Measurements from ENCODE around the gene ZBTB43.

The ZBTB43 gene

DNA sequence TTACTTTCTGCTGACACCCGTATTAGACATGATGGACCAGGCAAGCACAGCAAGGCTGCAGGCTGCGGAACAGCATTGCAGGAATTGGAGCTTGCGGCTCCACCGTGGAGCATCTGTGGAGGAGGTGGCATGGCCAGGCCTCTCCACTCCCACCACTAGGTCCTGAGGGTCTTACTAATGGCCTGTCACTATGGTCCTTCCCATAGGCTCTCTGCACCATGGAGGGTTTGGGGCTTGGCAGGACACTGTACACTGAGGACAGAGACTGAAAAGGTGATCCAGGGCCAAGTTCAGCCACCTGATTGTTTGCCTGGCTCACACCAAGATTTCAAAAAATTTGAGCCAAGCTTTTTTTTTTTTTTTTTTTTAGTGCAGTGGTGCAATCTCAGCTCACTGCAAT lies 14.3 kb upstream of the ZBTB43 start:
- DNase-seq, result no peak
- Histone ChIP-seq H3K27ac (ENCODE audit: low read length, poor library complexity, severe bottlenecking) (no peak overlapping the region), H2BK120ac (ENCODE audit: low read depth, low read length) (no peak overlapping the region), H2BK15ac (ENCODE audit: low read depth, poor library complexity, severe bottlenecking) (no peak overlapping the region), H3K36me3 (ENCODE audit: control insufficient read depth in 1 of 2, insufficient read depth in 2 of 2, low read depth in 1 of 2, low read length in 2 of 2) (peaks cover 0 to 3% of the 10 kb centered on the region in 2 experiments), H3K9ac (ENCODE audit: low read length) (no peak overlapping the region), H2BK5ac (ENCODE audit: low read depth, low read length, poor library complexity, severe bottlenecking) (no peak overlapping the region), H2AFZ (ENCODE audit: low read depth, low read length) (no peak overlapping the region), H3K23ac (ENCODE audit: low read length in 2 of 2) (no peak overlapping the region), H2AK5ac (ENCODE audit: low read length, severe bottlenecking) (no peak overlapping the region), H3K9me3 (ENCODE audit: control insufficient read depth, low read length) (no peaks in the 10 kb centered on the region), H3K4ac (ENCODE audit: low read depth in 1 of 2, low read length in 2 of 2) (no peak overlapping the region), H3K4me3 (ENCODE audit: insufficient read depth in 1 of 2, low read depth in 1 of 2, low read length in 2 of 2) (no peak overlapping the region), H4K91ac (ENCODE audit: low read length) (peak overlapping the region; percentile 9), H4K8ac (ENCODE audit: low read length) (peak overlapping the region; percentile 3), H3K14ac (ENCODE audit: low read length in 2 of 2) (no peak overlapping the region), H3K27me3 (ENCODE audit: control insufficient read depth in 1 of 2, insufficient read depth in 1 of 2, low read length in 2 of 2) (peaks cover 7 to 11% of the 10 kb centered on the region in 2 experiments), H3K79me1 (replicated peaks; ENCODE audit: low read length, poor library complexity, severe bottlenecking) (no peaks in the 10 kb centered on the region), H3K18ac (ENCODE audit: low read depth in 1 of 2, low read length in 2 of 2) (peak overlapping the region in 1 of 2 experiments; percentile 10), H3K4me2 (ENCODE audit: low read length, poor library complexity, severe bottlenecking) (no peak overlapping the region), H2BK12ac (ENCODE audit: low read length in 2 of 2) (peak overlapping the region in 1 of 2 experiments; percentile 7), H3K4me1 (ENCODE audit: control insufficient read depth, insufficient read depth, low read depth, low read length) (peaks cover 16% of the 10 kb centered on the region)
- 99% methylated on average over 4 of the region's 4 CpGs for WGBS

DNA sequence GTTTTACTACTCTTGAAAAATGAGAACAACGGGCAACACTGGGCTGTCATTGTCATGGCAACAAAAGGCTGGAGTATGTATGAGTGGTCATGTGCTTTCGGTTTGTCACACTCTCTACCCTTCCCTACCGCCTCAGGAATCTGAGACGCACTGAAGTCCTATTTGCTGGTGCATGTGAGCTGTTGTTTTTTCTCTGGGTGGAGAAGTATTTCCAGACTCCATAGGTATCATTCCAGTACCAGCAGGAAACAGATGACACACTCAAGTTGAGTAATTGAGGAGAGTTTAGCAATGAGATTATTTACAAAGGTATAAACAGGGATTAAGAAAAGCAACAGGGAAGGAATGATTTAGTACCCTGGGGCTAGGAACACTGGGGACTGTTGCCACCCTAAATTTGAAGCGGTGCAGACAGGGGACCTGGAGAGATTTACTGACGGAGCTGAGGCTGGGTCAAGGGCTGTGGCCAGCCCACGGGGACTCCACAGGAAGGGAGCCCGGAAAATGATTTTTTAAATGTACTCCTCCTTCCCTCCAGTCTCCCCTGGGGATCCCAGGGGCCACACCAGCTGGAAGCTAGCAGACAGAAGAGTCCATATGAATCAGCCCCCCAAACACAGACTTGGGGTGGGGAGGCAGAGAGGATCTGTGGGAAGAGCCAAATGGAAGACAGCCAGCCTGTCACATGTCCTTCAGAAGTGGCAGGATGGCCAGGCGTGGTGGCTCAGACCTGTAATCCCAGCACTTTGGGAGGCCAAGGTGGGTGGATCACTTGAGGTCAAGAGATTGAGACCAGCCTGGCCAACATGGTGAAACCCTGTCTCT lies 13.2 kb upstream of the ZBTB43 start:
- no peaks in the 10 kb centered on the region for H3K79me1 ChIP-seq (replicated peaks; ENCODE audit: low read length, poor library complexity, severe bottlenecking)
- H3K27ac ChIP-seq (ENCODE audit: low read length, poor library complexity, severe bottlenecking), result peak overlapping the region; percentile 55
- no peak overlapping the region for H3K4me3 ChIP-seq (ENCODE audit: insufficient read depth in 1 of 2, low read depth in 1 of 2, low read length in 2 of 2)
- no peak overlapping the region for H2AFZ ChIP-seq (ENCODE audit: low read depth, low read length)
- peak overlapping the region; percentile 10 for H3K4me2 ChIP-seq (ENCODE audit: low read length, poor library complexity, severe bottlenecking)
- H3K4me1 ChIP-seq (ENCODE audit: control insufficient read depth, insufficient read depth, low read depth, low read length), result peaks cover 16% of the 10 kb centered on the region
- peak overlapping the region; percentile 80 for H3K9ac ChIP-seq (ENCODE audit: low read length)
- no peak overlapping the region for H4K8ac ChIP-seq (ENCODE audit: low read length)
- H2AK5ac ChIP-seq (ENCODE audit: low read length, severe bottlenecking), result peak overlapping the region; percentile 0
- H3K27me3 ChIP-seq (ENCODE audit: control insufficient read depth in 1 of 2, insufficient read depth in 1 of 2, low read length in 2 of 2), result peaks cover 3 to 8% of the 10 kb centered on the region in 2 experiments
- no peak overlapping the region for H2BK5ac ChIP-seq (ENCODE audit: low read depth, low read length, poor library complexity, severe bottlenecking)
- peak; percentile 98 for DNase-seq
- no peak overlapping the region for H3K23ac ChIP-seq (ENCODE audit: low read length in 2 of 2)
- peaks cover 0 to 3% of the 10 kb centered on the region in 2 experiments for H3K36me3 ChIP-seq (ENCODE audit: control insufficient read depth in 1 of 2, insufficient read depth in 2 of 2, low read depth in 1 of 2, low read length in 2 of 2)
- peak overlapping the region; percentile 33 for H2BK15ac ChIP-seq (ENCODE audit: low read depth, poor library complexity, severe bottlenecking)
- H4K91ac ChIP-seq (ENCODE audit: low read length), result no peak overlapping the region
- H3K18ac ChIP-seq (ENCODE audit: low read depth in 1 of 2, low read length in 2 of 2), result peak overlapping the region in 1 of 2 experiments; percentile 88
- peak overlapping the region in 1 of 2 experiments; percentile 3 for H3K4ac ChIP-seq (ENCODE audit: low read depth in 1 of 2, low read length in 2 of 2)
- H3K14ac ChIP-seq (ENCODE audit: low read length in 2 of 2), result no peak overlapping the region
- no peak overlapping the region for H2BK120ac ChIP-seq (ENCODE audit: low read depth, low read length)
- peak overlapping the region; percentile 22 to 70 for H2BK12ac ChIP-seq (ENCODE audit: low read length in 2 of 2)
- no peaks in the 10 kb centered on the region for H3K9me3 ChIP-seq (ENCODE audit: control insufficient read depth, low read length)
- 37% methylated on average over 5 of the region's 9 CpGs for WGBS

DNA sequence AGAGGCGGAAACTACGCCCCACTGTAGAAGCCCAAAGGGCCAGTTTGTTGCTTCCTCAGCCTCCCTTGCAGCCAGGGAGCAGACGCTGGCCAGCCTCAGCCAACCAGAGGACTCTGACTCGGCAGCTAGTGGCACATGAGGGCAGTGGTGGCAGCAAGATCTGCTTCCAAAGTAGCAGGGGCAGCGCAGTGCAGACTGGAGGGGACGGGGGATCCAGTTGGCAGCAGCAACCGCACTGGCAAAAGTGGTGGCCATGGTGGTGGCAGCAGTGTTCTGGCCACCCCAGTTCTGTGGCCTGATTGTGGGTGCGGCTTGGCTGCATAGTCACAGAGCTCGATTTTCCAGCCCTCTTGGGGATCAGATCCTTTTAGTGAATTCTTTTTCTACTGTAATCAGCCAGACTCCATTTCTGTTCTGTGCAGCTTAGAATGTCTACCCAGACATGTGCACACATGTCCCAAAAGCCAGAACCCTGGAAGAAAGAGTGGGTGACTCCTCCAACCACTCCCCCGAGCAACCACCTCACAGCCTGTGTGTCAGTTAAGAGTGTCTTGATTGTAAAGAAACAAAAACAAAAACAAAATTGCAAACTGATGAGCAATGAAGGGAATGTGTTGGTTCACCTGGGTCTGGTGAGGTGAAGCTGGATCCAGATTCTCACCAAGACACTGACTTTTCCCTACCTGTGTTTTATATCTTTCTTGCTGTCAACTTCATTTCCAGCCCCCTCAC lies 11.0 kb upstream of the ZBTB43 start:
- no peak overlapping the region for H3K9ac ChIP-seq (ENCODE audit: low read length)
- no peak overlapping the region for H3K4me2 ChIP-seq (ENCODE audit: low read length, poor library complexity, severe bottlenecking)
- peak overlapping the region; percentile 73 to 91 for H3K4ac ChIP-seq (ENCODE audit: low read depth in 1 of 2, low read length in 2 of 2)
- H2BK15ac ChIP-seq (ENCODE audit: low read depth, poor library complexity, severe bottlenecking), result peak overlapping the region; percentile 93
- peak overlapping the region in 1 of 2 experiments; percentile 97 for H3K14ac ChIP-seq (ENCODE audit: low read length in 2 of 2)
- no peak for DNase-seq
- peak overlapping the region; percentile 31 for H2AK5ac ChIP-seq (ENCODE audit: low read length, severe bottlenecking)
- peak overlapping the region; percentile 86 for H2BK120ac ChIP-seq (ENCODE audit: low read depth, low read length)
- H2AFZ ChIP-seq (ENCODE audit: low read depth, low read length), result peak overlapping the region; percentile 18
- peaks cover 0 to 6% of the 10 kb centered on the region in 2 experiments for H3K27me3 ChIP-seq (ENCODE audit: control insufficient read depth in 1 of 2, insufficient read depth in 1 of 2, low read length in 2 of 2)
- H4K91ac ChIP-seq (ENCODE audit: low read length), result peak overlapping the region; percentile 98
- peak overlapping the region; percentile 82 to 91 for H3K18ac ChIP-seq (ENCODE audit: low read depth in 1 of 2, low read length in 2 of 2)
- H3K36me3 ChIP-seq (ENCODE audit: control insufficient read depth in 1 of 2, insufficient read depth in 2 of 2, low read depth in 1 of 2, low read length in 2 of 2), result peaks cover 0 to 3% of the 10 kb centered on the region in 2 experiments
- no peaks in the 10 kb centered on the region for H3K9me3 ChIP-seq (ENCODE audit: control insufficient read depth, low read length)
- WGBS, result 90% methylated on average over 9 of the region's 10 CpGs
- H4K8ac ChIP-seq (ENCODE audit: low read length), result peak overlapping the region; percentile 83
- no peaks in the 10 kb centered on the region for H3K79me1 ChIP-seq (replicated peaks; ENCODE audit: low read length, poor library complexity, severe bottlenecking)
- no peak overlapping the region for H3K4me3 ChIP-seq (ENCODE audit: insufficient read depth in 1 of 2, low read depth in 1 of 2, low read length in 2 of 2)
- H2BK12ac ChIP-seq (ENCODE audit: low read length in 2 of 2), result peak overlapping the region; percentile 59 to 100
- H2BK5ac ChIP-seq (ENCODE audit: low read depth, low read length, poor library complexity, severe bottlenecking), result no peak overlapping the region
- no peak overlapping the region for H3K23ac ChIP-seq (ENCODE audit: low read length in 2 of 2)
- H3K4me1 ChIP-seq (ENCODE audit: control insufficient read depth, insufficient read depth, low read depth, low read length), result peaks cover 14% of the 10 kb centered on the region
- no peak overlapping the region for H3K27ac ChIP-seq (ENCODE audit: low read length, poor library complexity, severe bottlenecking)

DNA sequence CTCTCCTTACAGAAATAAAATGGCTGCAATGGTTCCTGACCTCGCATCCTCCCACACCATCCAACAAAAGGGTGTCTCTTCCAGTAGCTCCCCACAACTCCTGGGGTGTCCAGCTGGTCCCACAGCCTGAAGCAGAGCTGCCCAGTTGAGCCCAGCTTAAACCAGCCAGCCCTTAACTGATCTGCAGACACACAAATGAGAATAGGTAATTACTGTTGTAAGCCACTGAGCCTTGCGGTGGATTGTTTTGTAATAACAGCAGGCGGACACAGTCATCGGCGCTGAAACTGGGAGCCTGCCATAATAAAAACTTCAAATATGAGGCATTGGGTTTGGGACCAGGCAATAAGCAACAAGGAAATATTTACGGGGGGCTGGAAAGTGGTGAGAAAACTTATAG lies 10.4 kb upstream of the ZBTB43 start:
- Histone ChIP-seq H4K91ac (ENCODE audit: low read length) (no peak overlapping the region), H3K27me3 (ENCODE audit: control insufficient read depth in 1 of 2, insufficient read depth in 1 of 2, low read length in 2 of 2) (peaks cover 0 to 6% of the 10 kb centered on the region in 2 experiments), H2BK15ac (ENCODE audit: low read depth, poor library complexity, severe bottlenecking) (no peak overlapping the region), H4K8ac (ENCODE audit: low read length) (peak overlapping the region; percentile 76), H3K9me3 (ENCODE audit: control insufficient read depth, low read length) (no peaks in the 10 kb centered on the region), H3K18ac (ENCODE audit: low read depth in 1 of 2, low read length in 2 of 2) (peak overlapping the region in 1 of 2 experiments; percentile 88), H3K4me1 (ENCODE audit: control insufficient read depth, insufficient read depth, low read depth, low read length) (peaks cover 14% of the 10 kb centered on the region), H3K23ac (ENCODE audit: low read length in 2 of 2) (no peak overlapping the region), H2BK5ac (ENCODE audit: low read depth, low read length, poor library complexity, severe bottlenecking) (no peak overlapping the region), H2AK5ac (ENCODE audit: low read length, severe bottlenecking) (no peak overlapping the region), H3K4me3 (ENCODE audit: insufficient read depth in 1 of 2, low read depth in 1 of 2, low read length in 2 of 2) (no peak overlapping the region), H2AFZ (ENCODE audit: low read depth, low read length) (no peak overlapping the region), H3K14ac (ENCODE audit: low read length in 2 of 2) (no peak overlapping the region), H3K36me3 (ENCODE audit: control insufficient read depth in 1 of 2, insufficient read depth in 2 of 2, low read depth in 1 of 2, low read length in 2 of 2) (peaks cover 0 to 3% of the 10 kb centered on the region in 2 experiments), H3K4ac (ENCODE audit: low read depth in 1 of 2, low read length in 2 of 2) (no peak overlapping the region), H3K27ac (ENCODE audit: low read length, poor library complexity, severe bottlenecking) (no peak overlapping the region), H3K79me1 (replicated peaks; ENCODE audit: low read length, poor library complexity, severe bottlenecking) (no peaks in the 10 kb centered on the region), H3K9ac (ENCODE audit: low read length) (no peak overlapping the region), H2BK120ac (ENCODE audit: low read depth, low read length) (no peak overlapping the region), H2BK12ac (ENCODE audit: low read length in 2 of 2) (peak overlapping the region; percentile 76 to 92), H3K4me2 (ENCODE audit: low read length, poor library complexity, severe bottlenecking) (no peak overlapping the region)
- no peak for DNase-seq
- 80% methylated on average over 6 of the region's 6 CpGs for WGBS

Data from mesenchymal stem cell (in vitro differentiated cells and primary cell).